Fibroblast of villous mesenchyme (primary cell): ENCODE data around the gene SEC23A. TPM values are rescaled to one million over a fixed set of nuclear protein-coding genes. Genes with fewer than 3 reads are reported as not detected.

Experiments used
- DNase-seq: peaks from one replicate; pipeline ENCODE4 v3.0.0-alpha.2; 2010; ENCODE audit warnings: low read depth
- H3K4me3 ChIP-seq: 2 replicates; pipeline ENCODE4 v1.5.1; 2011; ENCODE audit warnings: low read depth, mild to moderate bottlenecking, low read length
- total RNA-seq: library from RNA; depleted of rRNA; stranded (reverse); fragments of >200 nt; gene quantifications from 2 replicates; pipeline ENCODE4 v1.2.3, GENCODE V29; 2012
- TF ChIP-seq, protein P1 (sequence below): IDR thresholded peaks from 2 replicates; pipeline ENCODE4 v1.5.1; 2012; ENCODE audit warnings: low read depth, mild to moderate bottlenecking, low read length; ENCODE audit not compliant: insufficient read depth

SEC23A gene
- total RNA-seq, 1 donor: 548 TPM

DNA sequence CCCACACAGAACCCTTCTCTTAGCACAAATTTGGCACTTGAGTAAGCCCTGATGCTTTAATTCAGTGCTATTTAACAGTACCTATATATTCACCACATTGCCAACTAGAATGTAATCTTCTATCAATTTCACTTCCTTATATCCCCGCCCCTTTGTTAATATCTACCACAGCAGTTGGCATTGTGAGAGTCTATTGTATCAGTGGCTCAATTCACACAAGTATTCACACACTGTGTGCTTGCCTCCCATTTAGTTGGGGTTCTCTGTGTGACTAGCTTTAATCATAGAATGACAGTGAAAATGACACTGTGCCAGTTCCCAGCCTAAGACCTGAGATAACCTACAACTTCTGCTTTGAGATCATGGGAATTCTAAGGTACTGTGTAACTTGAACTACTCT lies 103.1 kb downstream of the SEC23A start:
- H3K4me3 ChIP-seq: no peak overlapping the region
- DNase-seq: no peak

GRCh38 chr14:38994731-38995130 lies 108.3 kb downstream of the SEC23A start:
- TF ChIP-seq, protein P1, sequence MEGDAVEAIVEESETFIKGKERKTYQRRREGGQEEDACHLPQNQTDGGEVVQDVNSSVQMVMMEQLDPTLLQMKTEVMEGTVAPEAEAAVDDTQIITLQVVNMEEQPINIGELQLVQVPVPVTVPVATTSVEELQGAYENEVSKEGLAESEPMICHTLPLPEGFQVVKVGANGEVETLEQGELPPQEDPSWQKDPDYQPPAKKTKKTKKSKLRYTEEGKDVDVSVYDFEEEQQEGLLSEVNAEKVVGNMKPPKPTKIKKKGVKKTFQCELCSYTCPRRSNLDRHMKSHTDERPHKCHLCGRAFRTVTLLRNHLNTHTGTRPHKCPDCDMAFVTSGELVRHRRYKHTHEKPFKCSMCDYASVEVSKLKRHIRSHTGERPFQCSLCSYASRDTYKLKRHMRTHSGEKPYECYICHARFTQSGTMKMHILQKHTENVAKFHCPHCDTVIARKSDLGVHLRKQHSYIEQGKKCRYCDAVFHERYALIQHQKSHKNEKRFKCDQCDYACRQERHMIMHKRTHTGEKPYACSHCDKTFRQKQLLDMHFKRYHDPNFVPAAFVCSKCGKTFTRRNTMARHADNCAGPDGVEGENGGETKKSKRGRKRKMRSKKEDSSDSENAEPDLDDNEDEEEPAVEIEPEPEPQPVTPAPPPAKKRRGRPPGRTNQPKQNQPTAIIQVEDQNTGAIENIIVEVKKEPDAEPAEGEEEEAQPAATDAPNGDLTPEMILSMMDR: no peak

More for the DNA sequence above, 103.1 kb downstream of the SEC23A start:
- TF ChIP-seq, protein P1: no peak

GRCh38 chr14:38993981-38994380 lies 109.1 kb downstream of the SEC23A start:
- TF ChIP-seq, protein P1: no peak
- no peak for DNase-seq
- no peak overlapping the region for H3K4me3 ChIP-seq

More at GRCh38 chr14:38994731-38995130, 108.3 kb downstream of the SEC23A start:
- no peak for DNase-seq
- no peak overlapping the region for H3K4me3 ChIP-seq

DNA sequence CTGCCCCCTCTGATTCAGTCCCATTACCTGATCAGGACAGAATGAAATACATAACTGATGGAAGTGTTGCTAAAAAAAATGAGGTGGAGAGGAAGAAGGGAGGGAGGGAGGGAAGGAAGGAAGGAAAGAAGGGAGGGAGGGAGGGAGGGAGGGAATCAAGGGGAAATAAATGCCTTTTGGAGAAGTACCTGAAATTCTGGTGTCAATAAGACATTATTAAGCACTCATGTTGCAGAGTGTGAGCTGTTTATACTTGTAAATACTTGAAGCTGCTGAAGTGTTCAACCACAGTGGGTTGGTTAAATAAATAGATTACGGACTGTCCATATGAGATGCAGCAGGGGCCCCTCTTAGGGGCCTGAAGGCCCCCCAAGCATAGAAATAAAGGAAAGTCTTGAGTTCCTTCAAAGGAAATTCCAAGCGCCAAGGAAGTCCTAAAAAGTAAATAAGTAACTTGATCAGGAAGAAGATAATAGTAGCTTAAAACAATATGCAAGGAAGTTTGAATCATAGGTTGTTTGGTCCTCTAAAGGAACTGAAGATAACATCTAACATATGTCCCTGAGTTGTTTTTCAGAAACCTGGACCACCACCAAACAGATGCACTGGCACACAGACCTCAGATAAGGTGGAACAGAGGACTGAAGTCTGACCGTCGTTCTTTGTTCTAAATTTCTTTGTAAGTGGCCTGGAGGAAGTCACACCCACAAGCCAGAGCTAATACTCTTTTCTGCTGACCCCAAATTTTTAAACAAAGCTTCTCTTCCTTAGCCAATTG lies 110.8 kb downstream of the SEC23A start:
- DNase-seq: no peak
- TF ChIP-seq, protein P1: no peak
- no peak overlapping the region for H3K4me3 ChIP-seq

- no peak overlapping the region for H3K4me3 ChIP-seq
- TF ChIP-seq, protein P1: no peak
- DNase-seq: no peak
Measured at GRCh38 chr14:38991299-38991698, 111.7 kb downstream of the SEC23A start.

DNA sequence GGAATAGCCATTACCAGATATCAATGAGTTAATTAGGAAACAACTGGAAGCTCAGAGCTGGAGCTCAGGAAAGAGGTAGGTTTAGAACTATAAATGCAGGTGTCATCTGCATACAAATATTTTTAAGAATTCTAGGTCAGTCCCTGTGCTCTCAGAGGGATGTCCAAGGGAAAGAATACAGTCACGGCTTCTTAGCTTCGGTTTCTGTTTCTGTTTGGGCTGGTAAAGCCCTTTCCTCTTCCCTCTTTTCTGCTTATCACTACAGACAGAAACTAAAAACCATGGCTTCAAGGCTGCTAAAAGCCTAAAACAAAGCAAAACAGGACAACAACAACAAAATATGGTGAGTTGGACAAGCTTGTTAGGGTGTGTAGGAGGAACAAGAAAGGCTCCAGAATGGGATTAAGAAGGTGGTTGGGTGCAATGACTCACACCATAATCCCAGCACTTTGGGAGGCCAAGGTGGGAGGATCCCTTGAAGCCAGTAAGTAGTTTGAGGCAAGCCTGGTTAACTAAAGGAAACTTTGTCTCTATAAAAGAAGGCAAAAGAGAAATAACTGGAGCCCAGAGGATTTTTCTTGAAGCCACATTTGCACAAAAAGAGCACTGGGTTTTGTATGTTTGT lies 113.0 kb downstream of the SEC23A start:
- DNase-seq: peak; percentile 19
- TF ChIP-seq, protein P1: no peak
- no peak overlapping the region for H3K4me3 ChIP-seq
